ENCODE data around the gene RFX2. TPM values are rescaled to one million over a fixed set of nuclear protein-coding genes. Genes with fewer than 3 reads are reported as not detected.

RFX2 gene
- total and polyA plus RNA-seq, 4 donors: 0.67 to 5.1 (median 2.8) TPM

- TF ChIP-seq JUND (IDR thresholded peaks at IDR 0.05) (no peak), NR2F2 (IDR thresholded peaks at IDR 0.05) (no peak), SP1 (IDR thresholded peaks at IDR 0.05) (no peak), FOXA2 (IDR thresholded peaks at IDR 0.05) (no peak), FOXA1 (IDR thresholded peaks at IDR 0.05) (no peak), EGR1 (IDR thresholded peaks at IDR 0.05; ENCODE audit: low read depth in 2 of 2) (no peak), ZBTB33 (IDR thresholded peaks at IDR 0.05) (no peak), HNF4G (IDR thresholded peaks at IDR 0.05) (no peak), YY1 (IDR thresholded peaks at IDR 0.05) (no peak), RXRA (IDR thresholded peaks at IDR 0.05) (no peak), GABPA (IDR thresholded peaks at IDR 0.05 in 1 of 2, conservative IDR thresholded peaks at IDR 0.05 in 1 of 2) (no peak)
- TF ChIP-seq, protein P1, sequence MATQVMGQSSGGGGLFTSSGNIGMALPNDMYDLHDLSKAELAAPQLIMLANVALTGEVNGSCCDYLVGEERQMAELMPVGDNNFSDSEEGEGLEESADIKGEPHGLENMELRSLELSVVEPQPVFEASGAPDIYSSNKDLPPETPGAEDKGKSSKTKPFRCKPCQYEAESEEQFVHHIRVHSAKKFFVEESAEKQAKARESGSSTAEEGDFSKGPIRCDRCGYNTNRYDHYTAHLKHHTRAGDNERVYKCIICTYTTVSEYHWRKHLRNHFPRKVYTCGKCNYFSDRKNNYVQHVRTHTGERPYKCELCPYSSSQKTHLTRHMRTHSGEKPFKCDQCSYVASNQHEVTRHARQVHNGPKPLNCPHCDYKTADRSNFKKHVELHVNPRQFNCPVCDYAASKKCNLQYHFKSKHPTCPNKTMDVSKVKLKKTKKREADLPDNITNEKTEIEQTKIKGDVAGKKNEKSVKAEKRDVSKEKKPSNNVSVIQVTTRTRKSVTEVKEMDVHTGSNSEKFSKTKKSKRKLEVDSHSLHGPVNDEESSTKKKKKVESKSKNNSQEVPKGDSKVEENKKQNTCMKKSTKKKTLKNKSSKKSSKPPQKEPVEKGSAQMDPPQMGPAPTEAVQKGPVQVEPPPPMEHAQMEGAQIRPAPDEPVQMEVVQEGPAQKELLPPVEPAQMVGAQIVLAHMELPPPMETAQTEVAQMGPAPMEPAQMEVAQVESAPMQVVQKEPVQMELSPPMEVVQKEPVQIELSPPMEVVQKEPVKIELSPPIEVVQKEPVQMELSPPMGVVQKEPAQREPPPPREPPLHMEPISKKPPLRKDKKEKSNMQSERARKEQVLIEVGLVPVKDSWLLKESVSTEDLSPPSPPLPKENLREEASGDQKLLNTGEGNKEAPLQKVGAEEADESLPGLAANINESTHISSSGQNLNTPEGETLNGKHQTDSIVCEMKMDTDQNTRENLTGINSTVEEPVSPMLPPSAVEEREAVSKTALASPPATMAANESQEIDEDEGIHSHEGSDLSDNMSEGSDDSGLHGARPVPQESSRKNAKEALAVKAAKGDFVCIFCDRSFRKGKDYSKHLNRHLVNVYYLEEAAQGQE (IDR thresholded peaks at IDR 0.05): no peak
- TF ChIP-seq, protein P2, sequence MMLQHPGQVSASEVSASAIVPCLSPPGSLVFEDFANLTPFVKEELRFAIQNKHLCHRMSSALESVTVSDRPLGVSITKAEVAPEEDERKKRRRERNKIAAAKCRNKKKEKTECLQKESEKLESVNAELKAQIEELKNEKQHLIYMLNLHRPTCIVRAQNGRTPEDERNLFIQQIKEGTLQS (IDR thresholded peaks at IDR 0.05): no peak
- H3K9ac ChIP-seq (ENCODE audit: low read depth in 1 of 2, low read length in 2 of 2): no peak overlapping the region
- no peaks in the 10 kb centered on the region for H3K4me1 ChIP-seq (ENCODE audit: control insufficient read depth in 4 of 4, insufficient read depth in 4 of 4, low read length in 3 of 4)
- no peak for DNase-seq (ENCODE audit: low spot score)
- no peak overlapping the region for H3K4me3 ChIP-seq (ENCODE audit: low read depth in 1 of 3, low read length in 3 of 3)
- no peaks in the 10 kb centered on the region for H3K9me3 ChIP-seq (ENCODE audit: control insufficient read depth in 4 of 4, low read length in 3 of 4)
- H3K27ac ChIP-seq (ENCODE audit: low read depth in 1 of 2, low read length in 2 of 2): no peak overlapping the region
- no peaks in the 10 kb centered on the region for H3K36me3 ChIP-seq (ENCODE audit: control insufficient read depth in 4 of 4, insufficient read depth in 3 of 4, low read depth in 1 of 4, low read length in 3 of 4)
- 95% methylated on average over 1 of the region's 1 CpG for WGBS
- no peaks in the 10 kb centered on the region for H3K27me3 ChIP-seq (ENCODE audit: control insufficient read depth in 4 of 4, insufficient read depth in 4 of 4, low read length in 3 of 4)
These were observed 98.5 kb downstream of the RFX2 start for GRCh38 chr19:6011794-6012193.

DNA sequence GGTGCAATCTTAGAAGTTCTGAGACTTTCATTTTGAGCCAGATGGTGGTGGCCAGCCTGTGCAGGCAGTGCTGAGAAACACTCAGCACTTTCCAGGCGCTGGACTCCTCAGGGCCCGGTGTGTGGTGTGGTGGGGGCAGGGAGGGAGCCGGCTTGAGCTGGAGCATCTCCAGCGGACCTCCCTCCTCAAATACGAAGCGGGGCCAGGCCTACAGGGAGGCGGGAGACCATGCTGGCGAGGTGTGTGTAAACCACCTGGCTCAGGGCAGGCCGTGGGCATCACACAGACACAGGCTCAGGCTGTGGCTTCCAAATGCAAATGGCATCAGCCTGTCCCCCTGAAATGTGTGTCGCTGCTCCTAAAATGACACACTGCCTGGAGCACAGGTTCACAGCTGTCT is 99.1 kb downstream of the RFX2 start:
- H3K9me3 ChIP-seq (ENCODE audit: control insufficient read depth in 4 of 4, low read length in 3 of 4): no peaks in the 10 kb centered on the region
- H3K27me3 ChIP-seq (ENCODE audit: control insufficient read depth in 4 of 4, insufficient read depth in 4 of 4, low read length in 3 of 4): no peaks in the 10 kb centered on the region
- no peak for DNase-seq (ENCODE audit: low spot score)
- H3K9ac ChIP-seq (ENCODE audit: low read depth in 1 of 2, low read length in 2 of 2): no peak overlapping the region
- no peaks in the 10 kb centered on the region for H3K4me1 ChIP-seq (ENCODE audit: control insufficient read depth in 4 of 4, insufficient read depth in 4 of 4, low read length in 3 of 4)
- no peak for TF ChIP-seq JUND (IDR thresholded peaks at IDR 0.05)
- no peak for TF ChIP-seq SP1 (IDR thresholded peaks at IDR 0.05)
- TF ChIP-seq HNF4G (IDR thresholded peaks at IDR 0.05): no peak
- H3K4me3 ChIP-seq (ENCODE audit: low read depth in 1 of 3, low read length in 3 of 3): no peak overlapping the region
- H3K27ac ChIP-seq (ENCODE audit: low read depth in 1 of 2, low read length in 2 of 2): no peak overlapping the region
- H3K36me3 ChIP-seq (ENCODE audit: control insufficient read depth in 4 of 4, insufficient read depth in 3 of 4, low read depth in 1 of 4, low read length in 3 of 4): no peaks in the 10 kb centered on the region
- WGBS: 94% methylated on average over 10 of the region's 10 CpGs

DNA sequence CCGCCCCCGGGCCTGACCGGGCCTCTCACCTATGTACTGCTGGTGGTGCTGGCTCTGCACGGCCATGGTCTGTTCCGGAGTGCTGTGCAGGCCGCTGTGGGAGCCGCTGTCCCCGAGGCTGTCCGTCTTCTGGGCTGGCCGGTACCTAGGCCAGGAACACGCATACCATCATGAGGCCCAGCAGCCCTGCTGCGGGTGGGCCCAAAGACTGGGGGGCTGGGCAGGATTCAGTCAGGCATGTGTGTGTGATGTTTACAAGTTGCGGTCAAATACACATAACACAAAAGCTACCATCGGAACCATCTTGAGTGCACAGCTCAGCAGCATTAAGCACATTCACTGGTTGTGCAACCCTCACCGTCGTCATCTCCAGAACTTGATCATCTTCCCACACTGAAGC is 100.2 kb downstream of the RFX2 start:
- TF ChIP-seq EGR1 (IDR thresholded peaks at IDR 0.05; ENCODE audit: low read depth in 2 of 2) (no peak), YY1 (IDR thresholded peaks at IDR 0.05) (no peak), HNF4A (conservative IDR thresholded peaks at IDR 0.05) (no peak), FOXA1 (IDR thresholded peaks at IDR 0.05) (no peak), MAX (IDR thresholded peaks at IDR 0.05) (no peak), RXRA (IDR thresholded peaks at IDR 0.05) (no peak)
- WGBS: 96% methylated on average over 16 of the region's 16 CpGs
- H3K4me3 ChIP-seq (ENCODE audit: low read depth in 1 of 3, low read length in 3 of 3): no peak overlapping the region
- no peaks in the 10 kb centered on the region for H3K27me3 ChIP-seq (ENCODE audit: control insufficient read depth in 4 of 4, insufficient read depth in 4 of 4, low read length in 3 of 4)
- no peaks in the 10 kb centered on the region for H3K4me1 ChIP-seq (ENCODE audit: control insufficient read depth in 4 of 4, insufficient read depth in 4 of 4, low read length in 3 of 4)
- H3K27ac ChIP-seq (ENCODE audit: low read depth in 1 of 2, low read length in 2 of 2): no peak overlapping the region
- no peaks in the 10 kb centered on the region for H3K9me3 ChIP-seq (ENCODE audit: control insufficient read depth in 4 of 4, low read length in 3 of 4)
- no peaks in the 10 kb centered on the region for H3K36me3 ChIP-seq (ENCODE audit: control insufficient read depth in 4 of 4, insufficient read depth in 3 of 4, low read depth in 1 of 4, low read length in 3 of 4)
- DNase-seq (ENCODE audit: low spot score): no peak
- H3K9ac ChIP-seq (ENCODE audit: low read depth in 1 of 2, low read length in 2 of 2): no peak overlapping the region
